ENCODE data around the gene MAP3K21.

DNA sequence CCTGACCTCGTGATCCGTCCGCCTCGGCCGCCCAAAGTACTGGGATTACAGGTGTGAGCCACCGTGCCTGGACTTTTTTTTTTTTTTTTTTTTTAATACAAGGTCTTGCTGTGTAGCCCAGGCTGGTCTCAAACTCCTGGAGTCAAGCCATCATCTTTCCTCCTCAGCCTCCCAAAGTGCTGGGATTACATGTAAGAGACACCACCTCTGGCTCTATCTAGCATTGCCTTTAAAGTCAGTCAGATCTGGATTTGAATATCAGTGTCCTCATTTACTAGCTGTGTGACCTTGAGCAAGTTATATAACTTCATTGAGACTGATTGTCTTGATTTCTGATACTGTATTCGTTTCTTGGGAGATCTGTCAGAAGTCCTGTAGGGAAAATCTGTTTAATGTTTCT lies 6.6 kb downstream of the MAP3K21 start:
- no peak for TF ChIP-seq CTCF (IDR thresholded peaks at IDR 0.05)
- no peak for TF ChIP-seq POLR2AphosphoS5 (IDR thresholded peaks at IDR 0.05)

All from stomach (tissue), 4 donors.